Measurements from ENCODE around the gene RPL7A.
"Not testable (repeated sequence)": the region's sequence is repeated elsewhere in the genome, so short reads cannot be mapped to it uniquely, and the experiment has no call there.

The RPL7A gene

DNA sequence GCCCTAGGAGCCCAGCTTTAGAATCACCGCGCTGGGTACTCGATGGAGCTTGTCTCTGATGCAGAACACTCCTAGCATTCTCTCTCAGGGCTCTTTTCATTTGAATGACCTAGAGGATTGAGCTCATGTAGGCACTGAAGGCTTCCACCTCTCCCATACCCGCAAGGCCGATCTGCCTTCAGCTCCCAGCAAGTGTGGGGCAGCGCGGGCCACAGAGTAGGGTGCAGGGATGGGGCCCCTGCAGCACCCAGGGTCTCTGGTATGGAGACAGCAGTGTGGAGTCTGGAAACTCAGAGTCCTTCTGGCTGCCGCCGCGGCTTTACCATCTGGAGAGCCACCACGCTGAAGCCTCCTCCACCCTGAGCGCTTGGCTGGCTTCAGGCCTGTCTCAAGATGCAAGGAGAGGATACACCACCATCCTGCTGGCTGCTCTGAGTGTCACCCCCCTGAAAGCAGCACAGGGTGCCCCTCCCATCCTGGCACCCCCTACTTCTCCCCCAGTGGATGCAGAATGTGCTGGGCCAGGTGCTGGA is 41.1 kb downstream of the RPL7A start:
- no peak for DNase-seq (ENCODE audit: low spot score)

GRCh38 chr9:133389562-133389961 is 41.5 kb downstream of the RPL7A start:
- no peak for DNase-seq (ENCODE audit: low spot score)

DNA sequence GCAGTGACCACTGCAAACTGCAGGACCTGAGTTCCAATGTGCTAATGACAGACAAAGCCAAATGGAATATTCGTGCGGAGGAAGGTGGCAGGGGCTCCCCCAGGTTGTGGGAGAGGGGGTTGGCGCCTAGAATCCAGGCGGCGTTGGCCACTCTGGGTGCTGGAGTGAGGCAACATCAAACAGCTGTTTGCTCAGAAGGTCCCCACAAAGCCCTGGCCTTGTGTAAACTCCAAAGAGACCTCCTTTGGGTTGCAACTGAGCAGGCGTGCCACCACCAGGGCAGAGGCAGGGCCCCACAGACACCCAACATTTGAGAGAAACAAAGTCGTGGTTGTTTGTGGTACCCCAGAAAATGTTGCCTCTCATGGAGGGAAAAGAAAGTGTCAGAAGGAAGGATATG is 42.7 kb downstream of the RPL7A start:
- DNase-seq (ENCODE audit: low spot score): no peak

GRCh38 chr9:133391449-133391848 is 43.4 kb downstream of the RPL7A start:
- not testable (repeated sequence) for DNase-seq (ENCODE audit: low spot score)

- DNase-seq (ENCODE audit: low spot score): not testable (repeated sequence)
Observed at GRCh38 chr9:133392308-133392707, 44.3 kb downstream of the RPL7A start.

- no peak for DNase-seq (ENCODE audit: low spot score)
Observed at GRCh38 chr9:133393399-133393798, 45.4 kb downstream of the RPL7A start.

DNA sequence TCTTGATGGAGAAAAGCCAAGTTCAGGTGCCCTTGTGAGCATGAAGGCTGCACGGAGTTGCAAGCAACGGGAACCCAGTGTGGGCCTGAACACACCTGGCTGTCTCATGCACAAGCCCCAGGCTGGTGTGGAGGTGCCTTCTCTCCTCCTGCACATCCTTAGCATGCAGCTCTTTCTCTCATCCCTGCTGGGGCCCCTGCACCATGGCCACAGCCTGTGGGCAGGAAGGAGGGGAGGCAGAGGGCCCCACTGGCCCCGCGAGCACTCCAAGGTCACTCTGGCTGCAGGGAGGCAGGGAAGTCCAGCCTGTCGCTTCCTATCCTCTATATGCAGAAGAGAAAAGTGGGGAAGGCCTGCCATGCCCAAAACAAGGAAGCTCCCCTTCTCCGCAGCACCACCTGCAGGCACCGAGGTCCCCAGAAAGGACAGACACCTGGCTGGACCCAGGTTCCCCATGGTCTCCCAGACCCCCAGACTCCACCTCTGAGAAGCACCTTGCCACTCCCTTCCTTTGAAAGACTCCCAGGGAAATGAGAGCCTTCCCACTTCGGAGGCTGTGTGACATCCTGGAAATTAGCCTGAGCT is 46.8 kb downstream of the RPL7A start:
- DNase-seq (ENCODE audit: low spot score): no peak

- DNase-seq (ENCODE audit: low spot score): no peak
Observed at GRCh38 chr9:133396952-133397351, 48.9 kb downstream of the RPL7A start.

- DNase-seq (ENCODE audit: low spot score): no peak
Observed at GRCh38 chr9:133397370-133397769, 49.4 kb downstream of the RPL7A start.

GRCh38 chr9:133397895-133398294 is 49.9 kb downstream of the RPL7A start:
- DNase-seq (ENCODE audit: low spot score): no peak

DNA sequence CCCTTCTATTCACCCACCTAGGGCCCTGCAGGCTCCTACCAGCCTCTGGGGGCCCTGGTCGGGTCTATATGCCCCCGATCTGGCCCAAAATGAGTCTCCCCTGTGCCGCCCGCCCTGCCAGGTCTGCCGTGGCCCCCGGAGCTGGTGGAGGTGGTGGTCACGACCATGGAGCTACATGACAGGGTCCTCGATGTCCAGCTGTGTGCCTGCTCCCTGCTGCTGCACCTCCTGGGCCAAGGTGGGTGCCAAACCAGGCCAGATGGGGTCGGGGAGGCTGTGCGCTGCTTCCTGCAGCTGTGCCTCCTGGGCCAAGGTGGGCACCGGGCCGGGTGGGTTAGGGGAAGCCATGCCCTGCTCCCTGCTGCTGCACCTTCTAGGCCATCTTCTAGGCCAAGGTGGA is 52.3 kb downstream of the RPL7A start:
- DNase-seq (ENCODE audit: low spot score): no peak

All from kidney tubule cell (primary cell).